Tibial nerve (tissue), 4 donors: ENCODE measurements around the gene COL27A1.

Experiments
- CTCF ChIP-seq, 5 experiments: fragments of 200-600 bp in 3 of 5; fragments of 450-650 bp in 2 of 5; sonication (generic) in 3 of 5; IDR thresholded peaks; one replicate each; pipeline ENCODE4 v1.5.1; 2016 to 2019; ENCODE audit warnings: antibody characterized with exemption in 5 of 5, mild to moderate bottlenecking in 3 of 5, moderate library complexity in 2 of 5
- EP300 ChIP-seq, 2 donors: sonication (generic); formaldehyde crosslinking; IDR thresholded peaks; one replicate each; pipeline ENCODE4 v1.6.1; 2017; ENCODE audit warnings: antibody characterized with exemption in 2 of 2, mild to moderate bottlenecking in 1 of 2
- POLR2A ChIP-seq, 2 donors: fragments of 450-650 bp; IDR thresholded peaks; one replicate each; pipeline ENCODE4 v1.6.1; 2017; ENCODE audit warnings: antibody characterized with exemption in 2 of 2, mild to moderate bottlenecking in 2 of 2, moderate library complexity in 2 of 2

DNA sequence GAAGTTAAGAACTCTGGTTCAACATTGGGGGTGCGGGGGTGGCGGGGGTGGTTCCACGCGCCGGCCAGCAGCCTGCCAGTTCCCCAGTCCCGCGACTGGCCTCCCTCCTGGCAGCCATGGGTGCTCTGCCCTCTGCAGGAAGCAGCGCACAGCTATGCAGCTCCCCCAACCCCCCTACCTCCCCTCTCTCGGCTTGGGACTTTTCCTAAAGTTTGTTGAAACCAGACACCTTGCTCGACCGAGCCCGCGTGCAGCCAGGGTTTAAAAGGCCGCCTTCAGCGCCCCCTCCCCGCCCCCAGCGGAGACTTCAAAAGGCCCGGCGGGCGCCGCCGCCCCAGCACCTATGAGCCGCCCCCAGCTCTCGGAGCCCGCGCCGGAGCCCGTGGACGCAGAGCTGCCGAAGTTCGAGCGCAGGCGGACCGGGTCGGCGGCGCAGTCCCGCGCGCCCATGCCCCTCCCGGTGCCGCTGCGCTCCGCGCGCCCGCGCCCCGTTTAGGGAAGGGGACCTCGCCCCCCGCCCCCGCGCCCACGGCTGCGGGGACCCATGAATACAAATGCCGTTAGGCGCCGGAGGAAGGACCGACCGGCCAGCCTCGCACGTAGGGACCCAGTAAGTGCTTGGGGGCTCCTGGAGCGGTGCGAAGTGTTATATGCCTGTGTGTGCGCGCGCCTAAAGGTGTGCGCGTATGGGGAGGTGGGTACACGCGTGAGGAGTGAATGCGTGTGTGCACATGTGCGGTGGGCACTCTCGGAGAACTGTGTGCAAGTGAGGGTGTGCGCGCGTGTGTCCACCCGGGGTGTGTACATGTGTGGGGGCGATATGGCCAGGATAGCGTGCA is 1.4 kb upstream of the COL27A1 start:
- TF ChIP-seq CTCF (IDR thresholded peaks at IDR 0.05) (peak in 4 of 5 experiments; percentile 15 to 36 (median 30)), POLR2A (IDR thresholded peaks at IDR 0.05) (no peak), EP300 (IDR thresholded peaks at IDR 0.05) (no peak)
